Fibroblast of mammary gland (primary cell): ENCODE results near the gene CENPM.

Experiments
- DNase-seq: peaks from one replicate; pipeline ENCODE4 v3.0.0-alpha.2; 2010; ENCODE audit warnings: low read depth
- H3K4me3 ChIP-seq: 2 replicates; pipeline ENCODE4 v1.5.1; 2011; ENCODE audit warnings: low read depth, mild to moderate bottlenecking, low read length, moderate library complexity; ENCODE audit not compliant: control insufficient read depth
- CTCF ChIP-seq: conservative IDR thresholded peaks from 2 replicates; pipeline ENCODE4 v1.5.1; 2011; ENCODE audit warnings: low read depth, low read length, inconsistent platforms; ENCODE audit not compliant: control insufficient read depth, insufficient read depth

Gene CENPM

GRCh38 chr22:41909310-41910049 lies 37.5 kb downstream of the CENPM start:
- no peak for TF ChIP-seq CTCF
- no peak for DNase-seq
- H3K4me3 ChIP-seq: no peak overlapping the region

GRCh38 chr22:41908411-41909309 lies 38.3 kb downstream of the CENPM start:
- no peak for DNase-seq
- TF ChIP-seq CTCF: no peak
- no peak overlapping the region for H3K4me3 ChIP-seq

- no peak for DNase-seq
- TF ChIP-seq CTCF: no peak
- no peak overlapping the region for H3K4me3 ChIP-seq
These were observed 39.2 kb downstream of the CENPM start for GRCh38 chr22:41907436-41908401.

GRCh38 chr22:41906822-41907221 lies 40.1 kb downstream of the CENPM start:
- DNase-seq: no peak
- H3K4me3 ChIP-seq: no peak overlapping the region
- no peak for TF ChIP-seq CTCF

GRCh38 chr22:41905411-41906202 lies 41.3 kb downstream of the CENPM start:
- no peak overlapping the region for H3K4me3 ChIP-seq
- no peak for DNase-seq
- no peak for TF ChIP-seq CTCF
